ENCODE data around the gene DCXR. TPM values are rescaled to one million over a fixed set of nuclear protein-coding genes. Genes with fewer than 3 reads are reported as not detected.

The DCXR gene
- total RNA-seq, 1 donor from 2014 or later = 61.0 TPM

GRCh38 chr17:82000803-82001570, 36.5 kb downstream of the DCXR start:
- no peak for DNase-seq (ENCODE audit: extremely low read depth, low read depth, low spot score)

GRCh38 chr17:81999976-82000802, 37.3 kb downstream of the DCXR start:
- no peak for DNase-seq (ENCODE audit: extremely low read depth, low read depth, low spot score)

- no peak for DNase-seq (ENCODE audit: extremely low read depth, low read depth, low spot score)
Measured at GRCh38 chr17:81999587-81999975, 37.9 kb downstream of the DCXR start.

- DNase-seq (ENCODE audit: extremely low read depth, low read depth, low spot score) = no peak
Measured at GRCh38 chr17:81998691-81999438, 38.6 kb downstream of the DCXR start.

- no peak for DNase-seq (ENCODE audit: extremely low read depth, low read depth, low spot score)
Measured at GRCh38 chr17:81998212-81998611, 39.3 kb downstream of the DCXR start.

GRCh38 chr17:81996757-81997441, 40.6 kb downstream of the DCXR start:
- DNase-seq (ENCODE audit: extremely low read depth, low read depth, low spot score) = no peak

- DNase-seq (ENCODE audit: extremely low read depth, low read depth, low spot score) = no peak
Measured at GRCh38 chr17:81996232-81996756, 41.2 kb downstream of the DCXR start.

GRCh38 chr17:81995463-81996231, 41.9 kb downstream of the DCXR start:
- DNase-seq (ENCODE audit: extremely low read depth, low read depth, low spot score) = no peak

- no peak for DNase-seq (ENCODE audit: extremely low read depth, low read depth, low spot score)
Measured at GRCh38 chr17:81994593-81995462, 42.7 kb downstream of the DCXR start.

GRCh38 chr17:81993729-81994592, 43.5 kb downstream of the DCXR start:
- no peak for DNase-seq (ENCODE audit: extremely low read depth, low read depth, low spot score)

- DNase-seq (ENCODE audit: extremely low read depth, low read depth, low spot score) = no peak
Measured at GRCh38 chr17:81992306-81993102, 45.0 kb downstream of the DCXR start.

GRCh38 chr17:81991684-81992305, 45.7 kb downstream of the DCXR start:
- no peak for DNase-seq (ENCODE audit: extremely low read depth, low read depth, low spot score)

- DNase-seq (ENCODE audit: extremely low read depth, low read depth, low spot score) = no peak
Measured at GRCh38 chr17:81990836-81991683, 46.4 kb downstream of the DCXR start.

- DNase-seq (ENCODE audit: extremely low read depth, low read depth, low spot score) = no peak
Measured at GRCh38 chr17:81987161-81987770, 50.2 kb downstream of the DCXR start.

GRCh38 chr17:81986606-81987005, 50.9 kb downstream of the DCXR start:
- no peak for DNase-seq (ENCODE audit: extremely low read depth, low read depth, low spot score)

All from glomerular endothelial cell (primary cell).